SK-N-SH (cell line): ENCODE results near the gene BCL2L13. TPM values are rescaled to one million over a fixed set of nuclear protein-coding genes. Genes with fewer than 3 reads are reported as not detected.

ENCODE experiments used
- CTCF ChIA-PET: fragments of 300-600, 350-600 bp; formaldehyde crosslinking; extraction: SDS; loops from one replicate; lab custom pipeline; 2021; lab: Yijun Ruan, JAX
- POLR2A ChIA-PET: fragments of 350-600 bp; sonication (Branson Sonifier 250); formaldehyde crosslinking; extraction: SDS; loops from one replicate; lab custom pipeline; 2020; ENCODE audit warnings: antibody characterized with exemption, inconsistent platforms; lab: Yijun Ruan, JAX
- DNase-seq: peaks from one replicate; pipeline ENCODE4 v3.0.0; 2012
- H2AFZ ChIP-seq: fragments of 200-600 bp; sonication (generic); 2 replicates; pipeline ENCODE4 v1.8.1; 2016; ENCODE audit warnings: antibody characterized with exemption, mild to moderate bottlenecking, low read depth
- H3F3A ChIP-seq: fragments of 200-600 bp; sonication (generic); replicated peaks from 2 replicates; pipeline ENCODE3; 2016; ENCODE audit warnings: antibody characterized with exemption, mild to moderate bottlenecking; ENCODE audit not compliant: insufficient read depth
- H3K27ac ChIP-seq, 2 experiments: fragments of 200-500 bp in 1 of 2; fragments of 200-600 bp in 1 of 2; sonication (Bioruptor generic) in 1 of 2; sonication (generic), shearing (Covaris generic) in 1 of 2; 2 replicates each; pipeline versions ENCODE4 v1.5.1 to v1.6.1; 2014 to 2016; ENCODE audit warnings: low read depth in 2 of 2, inconsistent platforms in 1 of 2, low read length in 1 of 2, mild to moderate bottlenecking in 1 of 2, mixed read lengths in 1 of 2
- H3K27me3 ChIP-seq: fragments of 200-600 bp; sonication (generic), shearing (Covaris generic); 2 replicates; pipeline ENCODE4 v1.6.1; 2016; ENCODE audit warnings: mixed run types; ENCODE audit not compliant: insufficient read depth
- H3K36me3 ChIP-seq, 2 experiments: fragments of 200-500 bp in 1 of 2; fragments of 200-600 bp in 1 of 2; sonication (Bioruptor generic) in 1 of 2; sonication (generic) in 1 of 2; replicated peaks in 1 of 2; 2 replicates each; pipeline versions ENCODE3 to v1.5.1; 2014 to 2016; ENCODE audit warnings: low read length in 1 of 2, mild to moderate bottlenecking in 1 of 2; ENCODE audit not compliant: insufficient read depth in 2 of 2, control insufficient read depth in 1 of 2
- H3K4me1 ChIP-seq, 2 experiments: fragments of 200-500 bp in 1 of 2; fragments of 200-600 bp in 1 of 2; sonication (Bioruptor generic) in 1 of 2; sonication (generic), shearing (Covaris generic) in 1 of 2; 2 replicates each; pipeline versions ENCODE4 v1.5.1 to v1.6.1; 2014 to 2016; ENCODE audit warnings: low read depth in 1 of 2, low read length in 1 of 2, mixed run types in 1 of 2; ENCODE audit not compliant: insufficient read depth in 2 of 2, control insufficient read depth in 1 of 2
- H3K4me2 ChIP-seq: fragments of 200-600 bp; sonication (generic), shearing (Covaris generic); 2 replicates; pipeline ENCODE4 v1.6.1; 2017; ENCODE audit warnings: mixed run types
- H3K4me3 ChIP-seq, 2 experiments: fragments of 200-500 bp in 1 of 2; fragments of 200-600 bp in 1 of 2; sonication (Bioruptor generic) in 1 of 2; sonication (generic), shearing (Covaris generic) in 1 of 2; 2 replicates each; pipeline versions ENCODE4 v1.5.1 to v1.8.1; 2014 to 2016; ENCODE audit warnings: low read depth in 2 of 2, inconsistent platforms in 1 of 2, low read length in 1 of 2, mild to moderate bottlenecking in 1 of 2, mixed read lengths in 1 of 2, moderate library complexity in 1 of 2
- H3K79me2 ChIP-seq: fragments of 200-600 bp; sonication (generic); 2 replicates; pipeline ENCODE4 v1.8.1; 2017; ENCODE audit warnings: mild to moderate bottlenecking; ENCODE audit not compliant: insufficient read depth
- H3K9ac ChIP-seq: fragments of 200-600 bp; sonication (generic); 2 replicates; pipeline ENCODE4 v1.6.1; 2017; ENCODE audit warnings: mixed run types
- H3K9me2 ChIP-seq: fragments of 200-600 bp; sonication (generic); 2 replicates; pipeline ENCODE4 v1.6.1; 2017; ENCODE audit warnings: mixed run types
- H3K9me3 ChIP-seq: fragments of 200-600 bp; sonication (generic); 2 replicates; pipeline ENCODE4 v1.6.1; 2017; ENCODE audit warnings: mixed run types, mild to moderate bottlenecking, moderate library complexity
- H4K20me1 ChIP-seq: fragments of 200-600 bp; sonication (generic); 2 replicates; pipeline ENCODE4 v1.6.1; 2017; ENCODE audit warnings: mild to moderate bottlenecking, mixed run types; ENCODE audit not compliant: insufficient read depth
- CHD2 ChIP-seq: fragments of 150-350 bp; IDR thresholded peaks from 2 replicates; pipeline ENCODE4 v1.6.1; 2018; ENCODE audit warnings: low read length; ENCODE audit not compliant: partially characterized antibody
- ELF1 ChIP-seq: IDR thresholded peaks from 2 replicates; pipeline ENCODE4 v1.4.0; 2012
- EZH2phosphoT487 ChIP-seq: fragments of 200-600 bp; sonication (generic); IDR thresholded peaks from 2 replicates; pipeline ENCODE4 v1.6.1; 2017; ENCODE audit warnings: low read depth, mixed run types, mild to moderate bottlenecking, antibody characterized with exemption, moderate library complexity, borderline replicate concordance
- FOXJ3 ChIP-seq: sonication (generic); formaldehyde crosslinking; IDR thresholded peaks from 2 replicates; pipeline ENCODE4 v1.5.1; 2020; ENCODE audit warnings: mild to moderate bottlenecking, missing genetic modification reagents
- FOXM1 ChIP-seq: IDR thresholded peaks from 2 replicates; pipeline ENCODE4 v1.4.0; 2012; ENCODE audit warnings: low read depth, mild to moderate bottlenecking
- GABPA ChIP-seq: IDR thresholded peaks from 2 replicates; pipeline ENCODE4 v1.4.0; 2012; ENCODE audit warnings: low read depth, mild to moderate bottlenecking
- MEF2A ChIP-seq: IDR thresholded peaks from 2 replicates; pipeline ENCODE4 v1.4.0; 2012; ENCODE audit warnings: low read depth, borderline replicate concordance
- MXI1 ChIP-seq: IDR thresholded peaks from 2 replicates; pipeline ENCODE4 v1.6.1; 2012; ENCODE audit warnings: mild to moderate bottlenecking, low read depth, low read length, improper control_type of control experiment
- POLR2AphosphoS5 ChIP-seq: IDR thresholded peaks from 2 replicates; pipeline ENCODE4 v1.6.1; 2012; ENCODE audit warnings: low read depth, low read length
- RAD21 ChIP-seq: IDR thresholded peaks from 2 replicates; pipeline ENCODE4 v1.6.1; 2012; ENCODE audit warnings: mild to moderate bottlenecking, low read length
- RCOR1 ChIP-seq: fragments of 150-350 bp; IDR thresholded peaks from 2 replicates; pipeline ENCODE4 v1.6.1; 2017; ENCODE audit warnings: antibody characterized with exemption, low read length
- RXRA ChIP-seq: IDR thresholded peaks from 2 replicates; pipeline ENCODE4 v1.4.0; 2012; ENCODE audit warnings: low read depth, mild to moderate bottlenecking, borderline replicate concordance
- SMC3 ChIP-seq: IDR thresholded peaks from 2 replicates; pipeline ENCODE4 v1.6.1; 2012; ENCODE audit warnings: low read depth, low read length, improper control_type of control experiment
- TEAD4 ChIP-seq: IDR thresholded peaks from 2 replicates; pipeline ENCODE4 v1.4.0; 2012; ENCODE audit warnings: mild to moderate bottlenecking, borderline replicate concordance; ENCODE audit not compliant: insufficient read depth
- YY1 ChIP-seq: IDR thresholded peaks from 2 replicates; pipeline ENCODE4 v1.4.0; 2012; ENCODE audit warnings: low read depth, mild to moderate bottlenecking
- WGBS: methylation state at CpG from one replicate; pipeline ENCODE4 v1.1.6; 2017; ENCODE audit warnings: low lambda C conversion rate; 5-methylcytosine and 5-hydroxymethylcytosine counted together
- polyA plus RNA-seq, 3 experiments: library from polyadenylated mRNA; depleted of rRNA; stranded (reverse); fragments of >200 nt; gene quantifications; 2 replicates each; pipeline ENCODE4 v1.2.3, GENCODE V29; 2012
- TF ChIP-seq, protein P1 (sequence below): IDR thresholded peaks from 2 replicates; pipeline ENCODE4 v1.4.0; 2012; ENCODE audit warnings: low read depth, borderline replicate concordance
- TF ChIP-seq, protein P2 (sequence below): IDR thresholded peaks from 2 replicates; pipeline ENCODE4; 2012
- TF ChIP-seq, protein P3 (sequence below): IDR thresholded peaks from 2 replicates; pipeline ENCODE4 v1.4.0; 2012; ENCODE audit warnings: low read depth, borderline replicate concordance
- TF ChIP-seq, protein P4 (sequence below): fragments of 150-350 bp; IDR thresholded peaks from 2 replicates; pipeline ENCODE4 v1.6.1; 2017; ENCODE audit warnings: antibody characterized with exemption, low read length, low read depth, borderline replicate concordance
- TF ChIP-seq, protein P5 (sequence below): IDR thresholded peaks from 2 replicates; pipeline ENCODE4 v1.6.1; 2012; ENCODE audit warnings: mild to moderate bottlenecking, low read depth, low read length, moderate library complexity

BCL2L13 gene
- polyA plus RNA-seq, 1 of the 3 experiments (the other 2 are of a cell fraction), result 37.1 TPM

DNA sequence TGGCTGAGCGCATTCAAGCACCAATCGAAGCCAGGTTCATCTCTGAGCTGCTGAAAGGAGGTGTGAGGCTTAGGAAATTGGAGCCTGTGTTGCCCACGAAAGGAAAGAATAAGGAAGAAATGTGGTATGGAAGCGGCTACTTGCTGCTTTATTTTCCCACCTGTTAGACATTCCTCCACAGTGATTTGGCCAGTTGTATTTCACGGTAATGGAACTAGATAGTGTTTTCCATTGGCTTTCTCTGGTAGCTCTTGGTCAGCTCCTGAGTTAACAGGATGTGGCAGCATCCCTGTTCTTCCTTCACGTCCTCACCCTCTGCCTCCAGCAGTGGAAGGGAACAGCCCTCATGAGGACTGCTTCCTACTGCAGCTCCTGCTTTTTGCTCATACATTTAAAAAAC, 91.0 kb downstream of the BCL2L13 start:
- peaks cover 19 to 32% of the 10 kb centered on the region in 2 experiments; a peak in 3 of 4 replicates for H3K4me1 ChIP-seq
- no peaks in the 10 kb centered on the region for H3K9me3 ChIP-seq
- 0 out of 2 replicates have a peak, but pooled peaks cover 3% of the 10 kb centered on the region for H4K20me1 ChIP-seq
- no peak overlapping the region for H2AFZ ChIP-seq
- H3K79me2 ChIP-seq, result peaks cover 25% of the 10 kb centered on the region; the same call in 1 of the 2 replicates
- TF ChIP-seq FOXM1, result no peak
- no peak for TF ChIP-seq SMC3
- no peak for TF ChIP-seq MXI1
- no peak for TF ChIP-seq RXRA
- TF ChIP-seq ELF1, result no peak
- TF ChIP-seq GABPA, result no peak
- TF ChIP-seq FOXJ3 (CRISPR knock-in tag), result no peak
- TF ChIP-seq, protein P1, sequence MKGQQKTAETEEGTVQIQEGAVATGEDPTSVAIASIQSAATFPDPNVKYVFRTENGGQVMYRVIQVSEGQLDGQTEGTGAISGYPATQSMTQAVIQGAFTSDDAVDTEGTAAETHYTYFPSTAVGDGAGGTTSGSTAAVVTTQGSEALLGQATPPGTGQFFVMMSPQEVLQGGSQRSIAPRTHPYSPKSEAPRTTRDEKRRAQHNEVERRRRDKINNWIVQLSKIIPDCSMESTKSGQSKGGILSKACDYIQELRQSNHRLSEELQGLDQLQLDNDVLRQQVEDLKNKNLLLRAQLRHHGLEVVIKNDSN, result no peak
- TF ChIP-seq, protein P2, sequence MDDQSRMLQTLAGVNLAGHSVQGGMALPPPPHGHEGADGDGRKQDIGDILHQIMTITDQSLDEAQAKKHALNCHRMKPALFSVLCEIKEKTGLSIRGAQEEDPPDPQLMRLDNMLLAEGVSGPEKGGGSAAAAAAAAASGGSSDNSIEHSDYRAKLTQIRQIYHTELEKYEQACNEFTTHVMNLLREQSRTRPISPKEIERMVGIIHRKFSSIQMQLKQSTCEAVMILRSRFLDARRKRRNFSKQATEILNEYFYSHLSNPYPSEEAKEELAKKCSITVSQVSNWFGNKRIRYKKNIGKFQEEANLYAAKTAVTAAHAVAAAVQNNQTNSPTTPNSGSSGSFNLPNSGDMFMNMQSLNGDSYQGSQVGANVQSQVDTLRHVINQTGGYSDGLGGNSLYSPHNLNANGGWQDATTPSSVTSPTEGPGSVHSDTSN, result no peak
- TF ChIP-seq, protein P3, sequence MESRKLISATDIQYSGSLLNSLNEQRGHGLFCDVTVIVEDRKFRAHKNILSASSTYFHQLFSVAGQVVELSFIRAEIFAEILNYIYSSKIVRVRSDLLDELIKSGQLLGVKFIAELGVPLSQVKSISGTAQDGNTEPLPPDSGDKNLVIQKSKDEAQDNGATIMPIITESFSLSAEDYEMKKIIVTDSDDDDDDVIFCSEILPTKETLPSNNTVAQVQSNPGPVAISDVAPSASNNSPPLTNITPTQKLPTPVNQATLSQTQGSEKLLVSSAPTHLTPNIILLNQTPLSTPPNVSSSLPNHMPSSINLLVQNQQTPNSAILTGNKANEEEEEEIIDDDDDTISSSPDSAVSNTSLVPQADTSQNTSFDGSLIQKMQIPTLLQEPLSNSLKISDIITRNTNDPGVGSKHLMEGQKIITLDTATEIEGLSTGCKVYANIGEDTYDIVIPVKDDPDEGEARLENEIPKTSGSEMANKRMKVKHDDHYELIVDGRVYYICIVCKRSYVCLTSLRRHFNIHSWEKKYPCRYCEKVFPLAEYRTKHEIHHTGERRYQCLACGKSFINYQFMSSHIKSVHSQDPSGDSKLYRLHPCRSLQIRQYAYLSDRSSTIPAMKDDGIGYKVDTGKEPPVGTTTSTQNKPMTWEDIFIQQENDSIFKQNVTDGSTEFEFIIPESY, result no peak
- TF ChIP-seq YY1, result no peak
- TF ChIP-seq RAD21, result no peak
- no peak for TF ChIP-seq CHD2
- no peak for TF ChIP-seq TEAD4
- TF ChIP-seq, protein P4, sequence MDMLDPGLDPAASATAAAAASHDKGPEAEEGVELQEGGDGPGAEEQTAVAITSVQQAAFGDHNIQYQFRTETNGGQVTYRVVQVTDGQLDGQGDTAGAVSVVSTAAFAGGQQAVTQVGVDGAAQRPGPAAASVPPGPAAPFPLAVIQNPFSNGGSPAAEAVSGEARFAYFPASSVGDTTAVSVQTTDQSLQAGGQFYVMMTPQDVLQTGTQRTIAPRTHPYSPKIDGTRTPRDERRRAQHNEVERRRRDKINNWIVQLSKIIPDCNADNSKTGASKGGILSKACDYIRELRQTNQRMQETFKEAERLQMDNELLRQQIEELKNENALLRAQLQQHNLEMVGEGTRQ, result no peak
- no peak for TF ChIP-seq POLR2AphosphoS5
- no peak for TF ChIP-seq EZH2phosphoT487
- no peak for TF ChIP-seq RCOR1
- TF ChIP-seq MEF2A, result no peak
- TF ChIP-seq, protein P5, sequence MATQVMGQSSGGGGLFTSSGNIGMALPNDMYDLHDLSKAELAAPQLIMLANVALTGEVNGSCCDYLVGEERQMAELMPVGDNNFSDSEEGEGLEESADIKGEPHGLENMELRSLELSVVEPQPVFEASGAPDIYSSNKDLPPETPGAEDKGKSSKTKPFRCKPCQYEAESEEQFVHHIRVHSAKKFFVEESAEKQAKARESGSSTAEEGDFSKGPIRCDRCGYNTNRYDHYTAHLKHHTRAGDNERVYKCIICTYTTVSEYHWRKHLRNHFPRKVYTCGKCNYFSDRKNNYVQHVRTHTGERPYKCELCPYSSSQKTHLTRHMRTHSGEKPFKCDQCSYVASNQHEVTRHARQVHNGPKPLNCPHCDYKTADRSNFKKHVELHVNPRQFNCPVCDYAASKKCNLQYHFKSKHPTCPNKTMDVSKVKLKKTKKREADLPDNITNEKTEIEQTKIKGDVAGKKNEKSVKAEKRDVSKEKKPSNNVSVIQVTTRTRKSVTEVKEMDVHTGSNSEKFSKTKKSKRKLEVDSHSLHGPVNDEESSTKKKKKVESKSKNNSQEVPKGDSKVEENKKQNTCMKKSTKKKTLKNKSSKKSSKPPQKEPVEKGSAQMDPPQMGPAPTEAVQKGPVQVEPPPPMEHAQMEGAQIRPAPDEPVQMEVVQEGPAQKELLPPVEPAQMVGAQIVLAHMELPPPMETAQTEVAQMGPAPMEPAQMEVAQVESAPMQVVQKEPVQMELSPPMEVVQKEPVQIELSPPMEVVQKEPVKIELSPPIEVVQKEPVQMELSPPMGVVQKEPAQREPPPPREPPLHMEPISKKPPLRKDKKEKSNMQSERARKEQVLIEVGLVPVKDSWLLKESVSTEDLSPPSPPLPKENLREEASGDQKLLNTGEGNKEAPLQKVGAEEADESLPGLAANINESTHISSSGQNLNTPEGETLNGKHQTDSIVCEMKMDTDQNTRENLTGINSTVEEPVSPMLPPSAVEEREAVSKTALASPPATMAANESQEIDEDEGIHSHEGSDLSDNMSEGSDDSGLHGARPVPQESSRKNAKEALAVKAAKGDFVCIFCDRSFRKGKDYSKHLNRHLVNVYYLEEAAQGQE, result no peak
- peaks cover 15 to 65% of the 10 kb centered on the region in 2 experiments for H3K36me3 ChIP-seq
- H3F3A ChIP-seq, result peaks cover 23% of the 10 kb centered on the region
- WGBS, result 94% methylated on average over 6 of the region's 6 CpGs
- ChIA-PET POLR2A (no interaction called here), CTCF (interaction anchor here (5.5 kb wide), 1 partner anchor 13 kb away, joined by 31 read pairs; no protein-coding TSS in a partner anchor)
- H3K27me3 ChIP-seq, result no peaks in the 10 kb centered on the region
- no peak overlapping the region for H3K27ac ChIP-seq
- no peaks in the 10 kb centered on the region for H3K9me2 ChIP-seq
- no peak overlapping the region for H3K4me2 ChIP-seq
- no peak overlapping the region for H3K9ac ChIP-seq
- no peak overlapping the region for H3K4me3 ChIP-seq
- DNase-seq, result no peak
